ENCODE data around the gene ROPN1L.

ROPN1L gene

DNA sequence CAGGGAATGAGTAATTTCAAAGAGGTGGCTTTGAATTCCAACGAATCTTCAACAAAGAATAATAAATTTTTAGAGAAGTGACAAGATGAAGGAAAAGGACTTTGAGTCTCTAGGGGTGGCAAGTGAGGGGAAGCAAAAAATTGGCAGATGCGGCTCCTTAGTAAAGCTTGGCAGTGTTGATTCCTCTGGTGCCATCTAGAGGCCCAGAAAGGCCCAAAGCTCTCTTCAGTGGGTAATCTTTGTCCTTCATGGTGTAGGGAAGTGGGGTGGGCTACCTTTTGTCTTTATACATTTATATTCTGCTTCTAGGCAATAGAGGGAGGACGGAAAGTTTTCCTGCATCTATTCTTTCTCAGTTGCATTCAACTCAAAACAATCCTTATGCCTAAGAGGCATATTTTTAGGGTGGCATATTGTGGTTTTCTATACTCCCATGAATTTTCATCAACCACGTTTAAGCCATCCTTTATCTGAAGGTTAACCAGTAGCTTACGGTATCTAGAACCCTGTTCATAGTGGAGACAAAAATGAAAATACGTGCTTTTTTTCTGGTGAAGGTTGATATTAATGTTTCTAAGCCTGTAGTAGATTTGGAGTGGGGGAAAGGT is 17.5 kb upstream of the ROPN1L start:
- CTCF ChIA-PET: interaction anchor here (0.5 to 1.1 kb wide), 3 partner anchors 140 to 169 kb away, joined by 3 to 6 read pairs (median 3); no protein-coding TSS in a partner anchor
- no peak overlapping the region for H3K27ac ChIP-seq
- TF ChIP-seq, protein P1, sequence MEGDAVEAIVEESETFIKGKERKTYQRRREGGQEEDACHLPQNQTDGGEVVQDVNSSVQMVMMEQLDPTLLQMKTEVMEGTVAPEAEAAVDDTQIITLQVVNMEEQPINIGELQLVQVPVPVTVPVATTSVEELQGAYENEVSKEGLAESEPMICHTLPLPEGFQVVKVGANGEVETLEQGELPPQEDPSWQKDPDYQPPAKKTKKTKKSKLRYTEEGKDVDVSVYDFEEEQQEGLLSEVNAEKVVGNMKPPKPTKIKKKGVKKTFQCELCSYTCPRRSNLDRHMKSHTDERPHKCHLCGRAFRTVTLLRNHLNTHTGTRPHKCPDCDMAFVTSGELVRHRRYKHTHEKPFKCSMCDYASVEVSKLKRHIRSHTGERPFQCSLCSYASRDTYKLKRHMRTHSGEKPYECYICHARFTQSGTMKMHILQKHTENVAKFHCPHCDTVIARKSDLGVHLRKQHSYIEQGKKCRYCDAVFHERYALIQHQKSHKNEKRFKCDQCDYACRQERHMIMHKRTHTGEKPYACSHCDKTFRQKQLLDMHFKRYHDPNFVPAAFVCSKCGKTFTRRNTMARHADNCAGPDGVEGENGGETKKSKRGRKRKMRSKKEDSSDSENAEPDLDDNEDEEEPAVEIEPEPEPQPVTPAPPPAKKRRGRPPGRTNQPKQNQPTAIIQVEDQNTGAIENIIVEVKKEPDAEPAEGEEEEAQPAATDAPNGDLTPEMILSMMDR (conservative IDR thresholded peaks at IDR 0.05; ENCODE audit: low read depth): peak; percentile 75
- DNase-seq (ENCODE audit: low spot score): peak; percentile 31
- POLR2A ChIA-PET (ENCODE audit: low non-redundant PET): no interaction called here

DNA sequence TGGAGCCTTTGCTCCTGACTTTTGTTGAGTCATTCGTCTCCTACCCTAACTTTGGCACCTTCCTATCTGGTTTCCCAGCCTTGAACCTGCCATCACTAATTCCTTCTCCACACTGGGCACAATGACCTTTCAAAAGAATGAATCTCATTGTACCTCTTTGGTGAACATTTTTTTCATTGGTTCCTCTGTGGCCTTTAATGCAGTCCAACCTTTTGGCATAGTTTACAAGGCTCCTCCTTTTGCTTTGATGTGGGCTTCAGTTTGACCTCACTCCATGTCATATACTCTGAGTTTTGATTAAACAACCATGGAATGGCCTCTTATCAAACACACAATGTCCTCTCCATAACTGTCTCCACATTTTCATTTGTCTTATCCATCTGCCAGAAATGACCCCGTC is 14.5 kb upstream of the ROPN1L start:
- CTCF ChIA-PET: no interaction called here
- TF ChIP-seq, protein P1 (conservative IDR thresholded peaks at IDR 0.05; ENCODE audit: low read depth): no peak
- H3K27ac ChIP-seq: no peak overlapping the region
- DNase-seq (ENCODE audit: low spot score): no peak
- POLR2A ChIA-PET (ENCODE audit: low non-redundant PET): no interaction called here

DNA sequence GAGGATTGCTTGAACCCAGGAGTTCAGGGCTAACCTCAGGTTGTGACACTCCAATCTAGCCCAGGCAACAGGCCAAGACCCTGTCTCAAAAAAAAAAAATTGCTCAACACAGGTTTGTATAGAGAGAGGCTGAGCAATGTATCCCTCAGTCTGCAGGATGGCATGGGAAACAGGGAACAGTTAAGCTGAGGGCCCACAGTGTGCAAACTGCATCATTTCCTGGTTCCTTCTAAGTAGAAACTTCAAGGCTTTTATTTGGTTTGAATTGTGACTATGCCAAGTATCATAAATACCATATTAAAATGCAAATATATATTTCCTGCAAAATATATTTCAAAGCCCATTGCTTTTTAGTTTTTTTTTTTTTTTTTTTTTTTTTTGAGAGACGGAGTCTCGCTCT is 13.7 kb upstream of the ROPN1L start:
- ChIA-PET CTCF (no interaction called here), POLR2A (ENCODE audit: low non-redundant PET) (no interaction called here)
- no peak for DNase-seq (ENCODE audit: low spot score)
- TF ChIP-seq, protein P1 (conservative IDR thresholded peaks at IDR 0.05; ENCODE audit: low read depth): no peak
- H3K27ac ChIP-seq: no peak overlapping the region

- ChIA-PET CTCF (interaction anchor here (0.6 kb wide), 1 partner anchor 1236 kb away, joined by 3 read pairs; no protein-coding TSS in a partner anchor), POLR2A (ENCODE audit: low non-redundant PET) (no interaction called here)
- no peak overlapping the region for H3K27ac ChIP-seq
- DNase-seq (ENCODE audit: low spot score): no peak
- TF ChIP-seq, protein P1 (conservative IDR thresholded peaks at IDR 0.05; ENCODE audit: low read depth): no peak
These were observed 10.3 kb upstream of the ROPN1L start for GRCh38 chr5:10431415-10431814.

DNA sequence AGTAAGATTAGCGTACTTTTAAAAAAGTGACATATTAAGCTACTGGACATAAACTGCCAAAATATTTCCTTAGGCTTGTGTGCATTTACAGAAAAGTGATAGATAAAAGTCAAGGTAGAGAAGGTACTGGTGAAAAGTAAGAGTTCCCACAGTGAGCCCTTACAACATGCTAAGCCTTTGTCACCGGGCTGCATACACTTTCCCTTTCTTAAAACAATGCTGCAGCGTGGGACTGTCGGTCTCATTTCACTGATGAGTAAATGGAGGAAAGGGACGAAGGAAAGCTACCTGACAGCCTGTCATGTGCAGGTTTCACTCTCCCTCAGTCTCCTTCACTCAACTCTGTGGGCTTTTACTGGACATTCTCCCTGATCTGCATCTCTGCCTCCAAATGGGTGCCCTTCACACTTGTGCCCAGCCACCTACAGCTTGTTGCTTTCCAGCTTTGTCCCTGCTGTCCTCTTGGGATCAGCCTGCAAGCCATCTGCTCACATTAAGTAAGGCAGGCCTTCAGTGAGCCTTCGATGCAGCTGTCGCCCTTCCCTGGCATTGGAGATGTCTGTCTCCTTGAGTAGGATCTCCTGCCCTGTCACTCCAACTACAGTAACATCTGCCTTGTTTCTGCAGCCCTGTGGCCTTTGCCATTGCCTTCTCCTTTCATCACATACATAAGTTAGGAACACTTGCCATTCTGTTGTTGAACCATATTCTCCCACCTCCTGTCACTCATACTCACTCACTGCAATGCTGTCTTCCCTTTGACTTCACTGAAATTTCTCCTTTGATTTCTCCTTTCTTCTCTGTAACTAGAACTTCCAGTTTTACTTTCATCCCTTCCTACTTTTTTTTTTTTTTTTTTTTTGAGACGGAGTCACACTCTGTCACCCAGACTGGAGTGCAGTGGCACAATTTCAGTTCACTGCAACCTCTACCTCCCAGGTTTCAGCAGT is 9.3 kb upstream of the ROPN1L start:
- CTCF ChIA-PET: interaction anchor here (0.6 kb wide), 1 partner anchor 1237 kb away, joined by 3 read pairs; no protein-coding TSS in a partner anchor
- POLR2A ChIA-PET (ENCODE audit: low non-redundant PET): no interaction called here
- H3K27ac ChIP-seq: no peak overlapping the region
- TF ChIP-seq, protein P1 (conservative IDR thresholded peaks at IDR 0.05; ENCODE audit: low read depth): no peak
- no peak for DNase-seq (ENCODE audit: low spot score)

- DNase-seq (ENCODE audit: low spot score): no peak
- POLR2A ChIA-PET (ENCODE audit: low non-redundant PET): no interaction called here
- H3K27ac ChIP-seq: no peak overlapping the region
- TF ChIP-seq, protein P1 (conservative IDR thresholded peaks at IDR 0.05; ENCODE audit: low read depth): no peak
- CTCF ChIA-PET: no interaction called here
These were observed 7.3 kb upstream of the ROPN1L start for GRCh38 chr5:10434392-10434791.

Data from RWPE1 (cell line).